ENCODE results near the gene TGFBR1.

Gene TGFBR1

GRCh38 chr9:99167694-99168093 lies 62.8 kb downstream of the TGFBR1 start:
- no peak for DNase-seq (ENCODE audit: low read depth in 1 of 2, low spot score in 1 of 2)

- no peak for DNase-seq (ENCODE audit: low read depth in 1 of 2, low spot score in 1 of 2)
These were observed 64.2 kb downstream of the TGFBR1 start for GRCh38 chr9:99169086-99169485.

- no peak for DNase-seq (ENCODE audit: low read depth in 1 of 2, low spot score in 1 of 2)
These were observed 65.3 kb downstream of the TGFBR1 start for GRCh38 chr9:99169982-99170761.

- DNase-seq (ENCODE audit: low read depth in 1 of 2, low spot score in 1 of 2): no peak
These were observed 66.6 kb downstream of the TGFBR1 start for GRCh38 chr9:99171225-99172123.

GRCh38 chr9:99172124-99173091 lies 67.5 kb downstream of the TGFBR1 start:
- no peak for DNase-seq (ENCODE audit: low read depth in 1 of 2, low spot score in 1 of 2)

- DNase-seq (ENCODE audit: low read depth in 1 of 2, low spot score in 1 of 2): no peak
These were observed 68.9 kb downstream of the TGFBR1 start for GRCh38 chr9:99173570-99174504.

- DNase-seq (ENCODE audit: low read depth in 1 of 2, low spot score in 1 of 2): no peak
These were observed 71.7 kb downstream of the TGFBR1 start for GRCh38 chr9:99176527-99177013.

- no peak for DNase-seq (ENCODE audit: low read depth in 1 of 2, low spot score in 1 of 2)
These were observed 72.9 kb downstream of the TGFBR1 start for GRCh38 chr9:99177576-99178366.

GRCh38 chr9:99178912-99179872 lies 74.3 kb downstream of the TGFBR1 start:
- no peak for DNase-seq (ENCODE audit: low read depth in 1 of 2, low spot score in 1 of 2)

- no peak for DNase-seq (ENCODE audit: low read depth in 1 of 2, low spot score in 1 of 2)
These were observed 75.3 kb downstream of the TGFBR1 start for GRCh38 chr9:99180199-99180598.

- no peak for DNase-seq (ENCODE audit: low read depth in 1 of 2, low spot score in 1 of 2)
These were observed 75.7 kb downstream of the TGFBR1 start for GRCh38 chr9:99180662-99181061.

GRCh38 chr9:99181206-99181605 lies 76.3 kb downstream of the TGFBR1 start:
- no peak for DNase-seq (ENCODE audit: low read depth in 1 of 2, low spot score in 1 of 2)

GRCh38 chr9:99181621-99182020 lies 76.7 kb downstream of the TGFBR1 start:
- DNase-seq (ENCODE audit: low read depth in 1 of 2, low spot score in 1 of 2): no peak

GRCh38 chr9:99182356-99182755 lies 77.4 kb downstream of the TGFBR1 start:
- DNase-seq (ENCODE audit: low read depth in 1 of 2, low spot score in 1 of 2): no peak

GRCh38 chr9:99183616-99184015 lies 78.7 kb downstream of the TGFBR1 start:
- DNase-seq (ENCODE audit: low read depth in 1 of 2, low spot score in 1 of 2): no peak

GRCh38 chr9:99184110-99184474 lies 79.2 kb downstream of the TGFBR1 start:
- DNase-seq (ENCODE audit: low read depth in 1 of 2, low spot score in 1 of 2): no peak

- peak; percentile 41 to 42 for DNase-seq (ENCODE audit: low read depth in 1 of 2, low spot score in 1 of 2)
These were observed 79.8 kb downstream of the TGFBR1 start for GRCh38 chr9:99184475-99185347.

Measured in activated T-helper 1 cell treated with anti-CD3 and anti-CD28 coated beads, Interleukin-2, amount 50 U/mL, for 16 hours (primary cell).